HAP-1 (cell line): ENCODE results near the gene HNRNPCL2.
"Not testable (repeated sequence)": the region's sequence is repeated elsewhere in the genome, so short reads cannot be mapped to it uniquely, and the experiment has no call there.

Experiments
- DNase-seq, 2 experiments: peaks; one replicate each; pipeline ENCODE4 v3.0.0-alpha.2; 2016 to 2020; ENCODE audit warnings: low spot score in 2 of 2
- H3K27me3 ChIP-seq: fragments of 250-450 bp; sonication (Bioruptor Pico); 2 replicates; pipeline ENCODE4 v1.5.1; 2020; ENCODE audit warnings: low read depth, mild to moderate bottlenecking, moderate library complexity
- H3K36me3 ChIP-seq: fragments of 250-450 bp; sonication (Bioruptor Pico); replicated peaks from 2 replicates; pipeline ENCODE4 v1.5.1; 2020; ENCODE audit warnings: mild to moderate bottlenecking
- H3K4me1 ChIP-seq: fragments of 250-450 bp; sonication (Bioruptor Pico); 2 replicates; pipeline ENCODE4 v1.5.1; 2020; ENCODE audit warnings: mild to moderate bottlenecking
- H3K4me3 ChIP-seq: fragments of 250-450 bp; sonication (Bioruptor Pico); 2 replicates; pipeline ENCODE4 v1.5.1; 2020; ENCODE audit warnings: mild to moderate bottlenecking, moderate library complexity
- H3K9me3 ChIP-seq: fragments of 250-450 bp; sonication (Bioruptor Pico); 2 replicates; pipeline ENCODE4 v1.5.1; 2020; ENCODE audit warnings: mild to moderate bottlenecking, moderate library complexity
- in situ Hi-C: fragments of 300-500 bp; cut with MboI; formaldehyde crosslinking; loops from 3 replicates; pipeline ENCODE4 v1.14.3; 2020; ENCODE audit warnings: low sequenced_read_pairs, inconsistent platforms, mixed read lengths

Gene HNRNPCL2

GRCh38 chr1:13116754-13117153 is at the start of gene HNRNPCL2:
TSS of gene HNRNPCL2 (minus strand) at chr1:13116854. CDS start at chr1:13116400, 454 bp downstream.
- in situ Hi-C loops, H3K36me3 ChIP-seq, DNase-seq, H3K27me3 ChIP-seq, H3K9me3 ChIP-seq, H3K4me1 ChIP-seq, H3K4me3 ChIP-seq: not testable (repeated sequence)

GRCh38 chr1:13165531-13165930 is 48.9 kb upstream of the HNRNPCL2 start, which contains the start of gene HNRNPCL4:
TSS of gene HNRNPCL4 (minus strand) at chr1:13165631. CDS start at chr1:13165467, 164 bp downstream.
- H3K9me3 ChIP-seq, H3K4me3 ChIP-seq, H3K36me3 ChIP-seq, DNase-seq, in situ Hi-C loops, H3K27me3 ChIP-seq, H3K4me1 ChIP-seq: not testable (repeated sequence)

- in situ Hi-C loops, H3K27me3 ChIP-seq, H3K4me3 ChIP-seq, H3K9me3 ChIP-seq, H3K4me1 ChIP-seq, DNase-seq, H3K36me3 ChIP-seq: not testable (repeated sequence)
Measured at GRCh38 chr1:13155909-13156308, 39.3 kb upstream of the HNRNPCL2 start, which contains the start of gene PRAMEF26. TSS of gene PRAMEF26 (minus strand) at chr1:13156009. CDS start at chr1:13153095, 2,914 bp downstream.

- H3K9me3 ChIP-seq, H3K4me1 ChIP-seq, in situ Hi-C loops, H3K36me3 ChIP-seq, H3K27me3 ChIP-seq, DNase-seq, H3K4me3 ChIP-seq: not testable (repeated sequence)
Measured at GRCh38 chr1:13070474-13070873, 46.2 kb downstream of the HNRNPCL2 start, which contains the start of gene PRAMEF25. TSS of gene PRAMEF25 (plus strand) at chr1:13070774. CDS start at chr1:13073694, 2,920 bp downstream.
